Suppressor macrophage treated with lipopolysaccharide for 4 hours (primary cell): ENCODE data around the gene MYO3B.
A peak's percentile ranks its signal among the peaks of the same experiment; 100 is the strongest.

Source experiments
- DNase-seq: peaks from one replicate; pipeline ENCODE4 v3.0.0-alpha.2; 2020

The MYO3B gene

DNA sequence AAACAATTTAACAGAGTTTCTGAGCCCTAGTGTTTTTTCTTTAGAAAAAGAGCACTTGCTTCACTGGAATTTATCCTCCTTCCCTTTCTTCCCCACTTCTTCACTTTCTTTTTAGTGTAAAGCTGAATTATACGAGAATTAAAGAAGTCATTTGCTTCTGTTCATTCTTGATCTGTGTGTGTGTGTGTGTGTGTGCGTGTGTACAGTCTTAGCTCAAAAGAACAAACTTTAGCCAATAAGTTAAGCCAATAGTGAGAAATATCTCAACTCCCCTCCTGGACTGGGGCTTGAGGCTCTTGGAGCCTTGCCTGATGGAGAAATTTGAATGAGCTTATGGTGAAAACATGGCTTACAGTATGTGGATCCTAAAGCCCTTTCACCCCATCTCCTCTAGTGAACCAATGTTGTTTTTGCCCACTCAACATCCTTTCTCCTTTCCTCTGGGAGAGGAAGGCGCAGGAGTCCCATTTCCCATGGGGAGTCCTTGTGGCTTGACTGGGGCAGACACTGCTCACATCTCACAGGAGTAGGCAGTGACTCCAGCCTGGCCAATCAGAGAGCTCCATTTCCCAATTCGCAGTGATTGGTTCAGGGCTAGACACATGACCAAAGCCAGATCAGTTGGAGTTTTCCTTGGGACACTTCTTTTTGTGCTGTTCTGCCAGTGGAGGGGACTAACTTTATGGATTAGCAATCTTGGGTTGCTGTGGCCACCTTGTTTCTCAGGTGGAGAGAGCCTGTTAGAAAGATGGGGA, 16.3 kb upstream of the MYO3B start:
- no peak for DNase-seq

DNA sequence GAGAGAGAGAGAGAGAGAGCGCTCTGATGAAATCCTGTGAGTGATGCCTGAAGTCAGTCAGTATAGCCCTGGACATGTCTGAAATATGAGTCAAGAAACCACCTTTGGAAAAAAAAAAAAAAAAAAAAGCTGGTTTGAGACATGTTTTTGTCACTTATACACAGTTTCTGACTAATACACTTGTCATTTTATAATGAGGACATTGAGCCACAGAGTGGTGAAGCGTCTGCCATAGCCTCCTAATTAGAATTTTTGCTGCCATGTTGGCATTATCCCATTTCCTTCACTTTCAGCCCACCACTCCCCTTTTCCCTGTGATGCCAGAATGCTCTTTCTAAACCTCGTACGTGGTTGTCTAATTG, 15.7 kb upstream of the MYO3B start:
- no peak for DNase-seq

DNA sequence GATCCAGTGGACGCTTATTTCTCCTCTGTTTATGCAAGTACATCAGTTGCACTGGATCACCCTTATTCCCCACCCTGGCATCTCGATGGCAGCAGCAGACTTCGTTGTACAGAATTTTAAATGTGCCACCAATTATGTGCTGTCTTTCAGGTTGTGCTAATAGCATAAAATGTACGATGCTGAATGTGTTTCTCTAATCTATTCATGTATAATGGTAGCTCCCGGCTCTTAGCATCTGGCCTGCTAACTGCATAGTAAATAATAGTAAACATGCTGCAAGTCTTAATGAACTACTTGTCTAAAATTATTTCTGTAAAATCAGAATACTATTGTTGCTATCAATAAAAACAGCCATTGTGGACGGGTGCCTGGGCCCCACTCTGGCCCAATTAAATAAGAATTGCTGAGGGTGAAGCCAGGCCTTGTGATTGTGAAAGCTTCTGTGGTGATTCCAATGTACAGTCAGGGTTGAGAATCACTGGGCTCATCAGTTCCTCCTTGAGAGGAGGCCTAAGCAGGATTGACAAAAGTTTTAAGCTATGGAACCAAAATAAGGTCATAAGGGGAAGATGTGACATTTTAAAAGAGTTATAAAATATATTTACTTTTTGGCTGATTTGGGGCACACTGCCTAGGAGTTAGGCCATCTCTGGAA, 14.4 kb upstream of the MYO3B start:
- peak; percentile 17 for DNase-seq

DNA sequence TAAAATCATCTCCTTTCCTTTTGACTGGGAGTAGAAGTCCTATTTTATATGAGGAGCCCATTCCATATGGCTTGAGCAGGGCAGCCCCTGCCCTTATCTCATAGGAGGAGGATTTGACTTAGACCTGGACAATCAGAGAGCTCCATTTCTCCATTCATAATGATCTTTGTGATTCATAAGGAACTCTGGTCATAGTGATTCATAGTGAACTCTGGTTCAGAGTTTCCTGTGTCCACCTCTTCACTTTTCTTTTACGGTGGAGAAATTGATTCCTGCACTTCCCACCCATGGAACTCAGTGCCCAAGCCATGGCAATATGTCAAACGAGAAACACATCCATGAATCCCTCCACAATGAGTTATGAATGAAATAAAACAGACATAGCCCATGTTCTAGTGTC, 12.8 kb upstream of the MYO3B start:
- no peak for DNase-seq

DNA sequence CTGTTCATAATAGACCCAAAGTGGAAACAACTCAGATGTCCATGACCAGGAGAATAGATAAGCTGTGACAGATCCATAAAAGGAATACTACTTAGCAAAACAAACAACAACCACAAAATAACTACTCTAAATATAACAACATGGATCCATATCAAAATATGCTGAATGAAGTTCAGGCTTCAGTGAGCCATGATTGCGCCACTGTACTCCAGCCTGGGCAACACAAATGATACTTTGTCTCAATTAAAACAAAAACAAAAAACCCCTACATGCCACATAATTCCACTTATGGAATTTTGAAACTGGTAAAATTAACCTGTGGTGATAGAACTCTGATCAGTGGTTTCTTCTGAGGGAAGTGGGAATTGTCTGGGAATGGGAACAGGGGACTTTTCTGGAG, 11.2 kb upstream of the MYO3B start:
- DNase-seq: no peak

- no peak for DNase-seq
Measured at GRCh38 chr2:170170281-170171040, 7.5 kb upstream of the MYO3B start.

GRCh38 chr2:170176212-170176611, 1.7 kb upstream of the MYO3B start:
- no peak for DNase-seq

GRCh38 chr2:170180031-170180566, 2.2 kb downstream of the MYO3B start:
- DNase-seq: no peak

- DNase-seq: no peak
Measured at GRCh38 chr2:170181602-170182001, 3.7 kb downstream of the MYO3B start.

DNA sequence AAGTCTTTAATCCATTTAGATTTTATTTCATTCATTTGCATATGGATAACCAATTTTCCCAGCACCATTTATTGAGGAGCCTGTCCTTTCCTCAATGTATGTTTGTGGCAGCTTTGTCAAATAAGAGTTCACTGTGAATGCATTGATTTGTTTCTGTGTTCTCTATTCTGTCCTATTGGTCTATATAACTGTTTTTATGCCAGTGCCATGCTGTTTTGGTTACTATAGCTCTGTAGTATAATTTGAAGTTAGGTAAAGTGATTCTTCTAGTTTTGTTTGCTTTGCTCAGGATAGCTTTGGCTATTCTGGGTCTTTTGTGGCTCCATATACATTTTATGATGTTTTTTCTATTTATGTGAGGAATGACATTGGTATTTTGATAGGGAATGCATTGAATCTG, 7.4 kb downstream of the MYO3B start:
- DNase-seq: no peak

- DNase-seq: no peak
Measured at GRCh38 chr2:170189757-170190156, 11.8 kb downstream of the MYO3B start.

DNA sequence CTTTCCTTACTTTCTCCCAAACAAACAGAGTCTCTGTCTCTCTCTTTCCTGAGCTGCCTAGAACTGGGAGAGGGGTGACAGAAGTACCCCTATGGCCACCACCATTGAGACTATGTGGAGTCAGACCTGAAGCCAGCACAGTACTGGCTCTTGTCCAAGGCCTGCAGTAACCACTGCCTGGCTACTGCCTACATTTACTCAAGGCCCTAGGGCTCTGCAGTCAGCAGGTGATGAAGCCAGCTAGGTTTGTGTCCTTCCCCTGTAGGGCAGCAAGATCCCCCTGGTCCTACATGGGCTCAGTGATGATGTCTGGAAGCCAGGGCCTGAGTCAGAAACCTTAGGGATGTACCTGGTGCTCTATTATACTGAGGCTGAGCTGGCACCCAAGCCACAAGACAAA, 12.2 kb downstream of the MYO3B start:
- no peak for DNase-seq

DNA sequence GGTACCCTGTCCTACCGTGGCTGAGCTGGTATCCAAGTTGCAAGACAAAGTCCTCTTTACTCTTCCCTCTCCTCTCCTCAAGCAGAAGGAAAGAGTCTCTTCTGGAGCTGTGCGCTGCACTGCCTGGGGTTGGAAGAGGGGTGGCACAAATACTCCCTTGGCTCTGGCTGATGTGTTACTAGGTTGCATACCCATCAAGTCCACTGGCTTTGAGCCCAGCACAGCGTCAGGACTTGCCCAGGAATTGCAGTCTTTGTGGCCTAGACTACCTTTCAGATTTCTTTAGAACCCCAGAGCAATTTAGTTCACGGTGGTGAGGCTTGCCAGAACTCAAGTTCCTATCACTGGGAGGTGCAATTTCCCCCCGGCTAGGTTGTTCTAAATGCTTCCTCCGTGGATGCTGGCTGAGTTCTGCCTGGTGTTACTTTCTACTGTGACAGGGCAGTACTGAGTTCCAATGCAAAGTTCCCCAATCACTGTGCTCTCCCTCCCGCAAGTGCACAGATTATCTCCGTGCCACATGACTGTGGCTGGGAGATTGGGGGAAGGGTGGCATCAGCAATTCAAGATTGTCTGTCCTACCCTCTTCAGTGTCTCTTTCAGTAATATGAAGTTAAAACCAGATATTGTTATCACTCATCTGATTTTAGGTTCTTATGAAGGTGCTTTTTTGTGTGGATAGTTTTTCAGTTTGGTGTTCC, 13.4 kb downstream of the MYO3B start:
- DNase-seq: no peak

GRCh38 chr2:170196963-170197362, 19.0 kb downstream of the MYO3B start:
- no peak for DNase-seq

DNA sequence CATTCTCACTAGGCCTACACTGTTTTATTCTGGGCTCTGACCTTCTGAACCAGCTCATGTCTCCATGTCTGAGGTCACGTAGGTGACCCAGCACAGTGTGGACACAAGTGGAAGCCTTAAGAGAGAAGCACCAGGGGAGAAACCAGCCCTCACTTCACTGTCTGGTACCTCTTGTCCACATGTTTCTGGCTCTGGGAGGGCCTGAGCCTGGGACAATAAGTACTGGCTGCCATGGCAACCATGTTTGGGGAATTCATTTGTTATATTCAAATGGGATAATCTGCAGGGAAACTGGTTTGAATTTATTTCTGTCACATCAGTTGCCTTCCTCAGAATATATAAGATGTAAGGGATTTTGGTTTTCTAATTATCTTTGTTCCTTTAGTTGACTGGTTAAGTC, 23.3 kb downstream of the MYO3B start:
- no peak for DNase-seq

DNA sequence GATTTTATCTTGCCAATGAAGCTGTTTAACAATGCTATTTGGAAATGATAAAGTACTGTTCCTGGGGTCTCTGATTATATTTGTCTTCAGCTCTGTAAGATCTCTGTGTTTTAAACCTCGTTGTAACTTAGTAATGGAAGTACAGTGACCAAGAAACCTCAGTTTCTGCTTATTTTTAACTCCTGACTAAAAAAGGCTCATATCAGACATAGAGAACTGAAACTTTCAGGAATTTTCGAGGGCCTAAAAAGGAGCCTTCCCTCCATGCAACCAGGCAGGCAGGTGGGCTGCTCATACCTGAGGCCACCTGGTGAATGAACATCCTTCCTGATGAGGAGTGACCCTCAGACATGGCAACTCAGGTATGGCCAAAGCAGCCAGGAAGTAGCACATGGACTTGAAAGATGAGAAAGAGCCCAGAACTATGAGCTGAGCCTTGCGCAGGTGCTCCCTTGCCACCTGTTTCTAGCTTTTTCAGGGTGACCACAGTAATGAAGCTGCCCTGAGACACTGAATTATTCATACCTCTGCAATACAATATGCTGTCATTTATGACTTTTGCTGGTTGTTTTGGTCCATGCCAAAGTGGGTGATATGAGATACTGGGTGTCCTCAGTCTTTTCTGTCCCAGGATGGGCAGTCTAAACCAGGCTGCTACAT, 23.9 kb downstream of the MYO3B start:
- no peak for DNase-seq

- no peak for DNase-seq
Measured at GRCh38 chr2:170202437-170202836, 24.5 kb downstream of the MYO3B start.

GRCh38 chr2:170204298-170204951, 26.5 kb downstream of the MYO3B start:
- peak; percentile 12 for DNase-seq

DNA sequence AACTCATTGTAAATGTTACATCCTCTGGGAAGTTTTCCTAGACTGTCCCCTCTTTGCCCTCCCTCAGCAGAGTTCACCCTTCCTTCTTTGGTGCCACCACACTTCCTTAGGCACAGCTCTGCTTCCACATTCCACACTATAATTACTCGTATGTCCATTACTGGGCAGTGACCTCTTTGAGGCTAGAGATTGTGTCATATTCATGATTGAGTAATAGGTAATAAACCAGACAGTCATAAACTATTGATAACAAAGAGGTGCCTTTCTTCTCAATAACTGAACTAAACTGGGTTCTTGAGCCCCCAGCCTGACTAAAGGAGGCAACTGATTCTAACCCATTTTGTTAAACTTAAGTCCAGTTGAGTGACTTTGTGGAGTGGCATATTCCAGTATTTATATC, 28.3 kb downstream of the MYO3B start:
- DNase-seq: no peak

DNA sequence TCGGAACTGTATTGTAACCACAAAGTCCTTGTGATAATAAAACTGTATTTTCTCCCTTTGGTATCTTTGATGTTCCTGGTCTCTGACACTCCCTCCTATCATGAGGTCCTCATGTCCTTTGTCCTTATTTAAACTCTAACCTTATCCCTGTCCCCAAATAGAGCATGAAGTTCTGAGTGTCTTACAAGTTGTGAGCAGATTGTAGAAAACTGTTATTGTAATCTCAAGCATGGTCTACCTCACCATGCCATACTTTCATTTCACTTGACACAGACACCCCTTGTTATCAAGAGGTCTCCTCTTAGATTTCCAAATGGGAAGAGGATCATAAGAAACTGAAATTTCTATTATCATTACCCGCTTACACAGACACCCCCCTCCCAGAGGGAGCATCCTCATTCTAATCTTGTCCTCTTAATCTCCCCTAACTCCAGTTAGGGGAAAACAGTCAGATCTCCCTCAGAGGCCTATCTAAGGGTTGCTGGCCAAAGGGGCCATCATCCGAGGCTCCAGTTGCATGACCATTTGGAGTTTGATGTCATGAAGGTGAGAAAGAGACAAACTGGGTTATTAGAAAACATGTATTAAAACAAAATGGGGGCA, 29.0 kb downstream of the MYO3B start:
- no peak for DNase-seq

- DNase-seq: no peak
Measured at GRCh38 chr2:170207901-170208300, 30.0 kb downstream of the MYO3B start.

GRCh38 chr2:170208967-170209366, 31.0 kb downstream of the MYO3B start:
- no peak for DNase-seq
